Measurements from ENCODE around the gene OAT.
A peak's percentile ranks its signal among the peaks of the same experiment; 100 is the strongest.

OAT gene

GRCh38 chr10:124394583-124394982, 24.1 kb downstream of the OAT start:
- DNase-seq: no peak

DNA sequence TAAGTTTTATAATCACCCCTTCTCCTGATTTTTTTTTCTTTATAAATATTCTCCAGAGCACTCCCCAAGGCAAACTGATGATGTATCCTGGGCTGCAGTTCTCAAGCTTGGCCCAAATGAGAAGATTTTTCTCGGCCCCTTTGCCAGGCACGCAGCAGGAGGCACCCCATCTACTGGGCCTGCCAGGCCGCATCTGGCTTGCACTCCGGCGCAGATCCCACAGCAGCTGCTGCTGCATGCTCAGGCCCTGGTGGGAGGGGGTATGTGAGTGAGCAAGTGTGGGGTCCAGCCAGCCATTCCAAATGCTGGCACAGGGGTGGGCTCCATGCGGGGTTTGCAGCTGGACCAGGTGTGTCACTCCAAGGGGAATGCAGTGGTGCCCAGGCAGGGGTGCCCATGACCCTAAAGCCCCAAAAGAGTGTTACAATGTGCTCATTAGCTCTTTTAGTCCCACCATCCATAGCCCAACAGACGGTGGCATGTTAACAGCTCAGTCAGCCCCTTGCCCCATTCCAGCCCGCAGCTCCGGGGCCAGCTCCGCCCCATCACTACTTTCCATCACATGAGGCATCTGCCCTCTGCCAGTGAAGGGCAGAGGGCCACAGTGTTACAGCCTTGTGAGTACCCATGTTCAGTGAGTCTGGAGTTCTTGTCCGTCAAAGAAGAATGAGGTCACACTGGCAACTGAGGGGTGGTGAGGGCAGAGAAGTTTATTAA, 25.9 kb downstream of the OAT start:
- no peak for DNase-seq

DNA sequence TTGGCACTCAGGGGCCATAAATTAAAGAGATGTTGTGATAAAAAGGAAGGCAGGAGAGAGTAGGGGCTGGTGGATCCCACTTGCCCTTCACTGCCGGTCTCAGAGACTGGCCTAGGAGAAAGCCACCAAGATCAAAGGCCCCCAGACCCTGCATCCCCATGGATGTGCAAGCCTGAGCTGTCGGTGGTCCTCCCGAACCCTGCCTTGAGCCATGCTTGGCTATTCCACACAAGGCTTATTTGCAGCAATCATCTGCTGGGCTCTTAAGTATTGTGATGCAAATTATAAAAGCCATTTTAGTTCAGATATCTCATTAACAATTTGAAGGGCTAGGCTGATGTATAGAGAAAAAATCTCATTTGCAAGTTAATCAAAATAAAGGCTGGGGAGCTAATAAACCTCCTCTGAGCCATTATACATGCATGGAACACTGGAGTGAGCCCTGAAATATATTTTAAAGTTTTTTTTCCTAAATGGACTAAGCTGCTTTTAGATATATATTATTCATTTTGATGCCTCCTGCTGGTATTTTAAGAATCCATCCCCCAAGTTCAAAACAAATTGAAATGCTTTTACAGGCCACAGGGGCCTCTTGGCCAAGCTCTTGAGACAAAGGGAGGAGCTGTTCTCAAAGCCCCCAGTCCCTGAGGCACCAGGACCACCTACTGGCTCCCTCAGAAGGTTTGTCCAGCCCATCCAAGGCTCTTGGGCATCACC, 28.1 kb downstream of the OAT start:
- DNase-seq: no peak

DNA sequence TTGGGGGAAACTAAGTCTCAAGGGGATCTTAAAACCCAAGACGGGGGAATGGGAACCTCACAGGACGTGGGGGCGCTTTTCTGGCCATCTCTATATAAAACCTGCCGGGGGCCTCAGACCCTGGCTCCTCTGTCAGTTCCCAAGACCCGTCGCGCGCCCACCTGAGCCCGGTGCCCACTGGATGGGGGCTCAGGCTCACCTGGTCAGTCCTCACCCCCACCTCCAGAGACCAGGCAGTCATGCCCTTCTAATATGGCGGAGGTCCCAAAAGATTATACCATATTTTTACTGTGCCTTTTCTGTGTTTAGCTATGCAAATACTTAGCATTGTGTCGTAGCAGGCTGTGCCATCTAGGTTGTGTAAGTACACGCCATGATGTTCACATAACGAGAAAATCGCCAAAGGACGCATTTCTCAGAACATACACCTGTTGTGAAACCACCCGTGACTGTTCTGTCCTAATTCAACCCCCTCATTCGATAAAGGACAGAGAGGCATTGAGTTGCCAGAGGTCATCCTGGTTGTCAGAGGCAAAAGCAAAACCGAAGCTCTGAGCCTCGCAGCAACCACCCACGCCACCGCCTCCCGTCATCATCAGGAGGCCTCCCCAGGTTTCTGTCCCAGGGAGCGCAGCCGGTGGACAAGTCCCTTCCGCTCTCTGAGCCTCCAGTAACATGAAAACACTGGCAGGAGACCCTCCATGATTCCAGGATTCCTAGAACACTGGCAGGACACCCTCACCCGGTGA, 28.9 kb downstream of the OAT start:
- DNase-seq: no peak

DNA sequence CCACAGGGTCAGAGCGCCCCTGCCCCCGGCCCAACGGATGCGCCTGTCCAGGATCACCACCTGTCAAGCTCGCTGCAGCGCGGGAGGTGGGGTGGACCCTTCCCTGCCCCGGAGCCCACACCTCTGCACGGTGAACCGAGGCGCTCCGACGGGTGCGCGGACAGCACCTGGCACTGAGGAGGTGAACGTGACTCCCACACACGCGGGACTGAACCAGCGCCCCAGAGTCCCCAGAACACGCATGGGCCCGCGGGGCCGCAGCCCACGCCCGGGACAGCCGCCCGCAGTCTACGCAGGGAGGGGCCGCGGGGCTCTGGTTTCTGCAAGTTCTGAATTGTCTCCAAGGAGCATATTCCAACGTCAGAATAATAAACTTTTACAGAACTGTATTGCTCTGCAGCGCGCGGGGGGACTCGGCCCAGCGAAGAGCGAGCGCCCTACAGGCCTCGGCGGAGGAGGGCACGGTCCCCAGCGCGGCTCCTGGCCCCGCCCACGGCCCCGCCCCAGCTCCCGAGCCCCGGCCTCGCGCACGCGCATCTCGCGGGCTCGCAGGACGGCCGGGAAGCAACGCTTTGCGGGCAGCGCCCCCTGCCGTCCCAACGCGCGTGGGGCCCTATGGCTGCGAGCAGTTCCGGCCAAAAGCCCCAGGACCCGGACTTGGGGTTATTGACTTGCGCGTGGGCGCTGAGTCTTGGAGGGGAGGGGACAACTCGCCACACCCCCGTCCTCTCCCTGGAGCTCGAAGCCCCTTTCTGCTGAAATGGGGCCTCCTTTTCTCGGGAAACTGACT, 29.7 kb downstream of the OAT start:
- DNase-seq: peak; percentile 82

DNA sequence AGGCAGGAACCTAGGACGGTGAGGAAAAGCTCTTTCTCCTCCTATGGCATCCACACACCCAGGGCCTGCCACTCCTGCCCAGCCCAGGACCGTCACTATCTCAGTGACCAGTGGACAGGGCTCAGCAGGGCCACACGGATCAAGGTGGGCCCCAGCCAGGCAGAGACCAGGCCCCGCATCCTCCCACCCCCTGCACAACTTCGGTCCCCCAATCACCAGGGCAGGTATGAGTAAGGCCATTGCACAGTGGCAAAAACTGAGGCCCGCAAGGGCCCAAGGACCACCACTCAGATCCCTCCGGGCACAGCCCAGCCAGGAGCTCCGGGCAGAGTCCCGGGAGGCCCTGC, 30.3 kb downstream of the OAT start:
- DNase-seq: no peak

GRCh38 chr10:124387078-124387874, 31.4 kb downstream of the OAT start:
- DNase-seq: no peak

GRCh38 chr10:124386186-124387077, 32.3 kb downstream of the OAT start:
- no peak for DNase-seq

DNA sequence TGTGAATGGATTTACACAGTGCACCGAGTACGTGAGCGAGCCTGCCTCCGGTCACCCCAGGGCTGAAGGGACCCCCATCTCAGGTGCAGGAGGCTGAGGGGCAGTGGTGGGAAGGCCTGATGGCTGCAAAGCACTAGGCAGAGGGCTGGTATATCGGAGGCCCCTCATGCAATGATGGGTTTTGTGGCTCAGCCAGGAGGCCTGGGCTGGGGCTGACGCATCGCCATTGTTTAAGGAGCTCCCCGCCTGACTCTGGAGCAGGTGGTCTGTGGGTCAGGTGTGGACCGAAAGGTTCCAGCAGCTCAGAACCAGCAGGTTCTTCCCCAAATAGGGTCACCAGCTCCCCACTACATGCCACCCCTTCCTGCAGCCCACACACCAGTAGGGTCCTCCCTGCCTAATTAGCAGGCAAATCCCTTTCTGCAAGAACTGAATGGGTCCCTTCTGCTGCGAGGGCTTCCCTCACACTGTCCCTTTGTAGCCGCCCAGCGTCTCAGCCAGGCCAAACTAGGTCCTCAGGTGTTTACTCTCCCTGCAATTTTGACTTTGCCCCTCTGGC, 33.0 kb downstream of the OAT start:
- DNase-seq: no peak

DNA sequence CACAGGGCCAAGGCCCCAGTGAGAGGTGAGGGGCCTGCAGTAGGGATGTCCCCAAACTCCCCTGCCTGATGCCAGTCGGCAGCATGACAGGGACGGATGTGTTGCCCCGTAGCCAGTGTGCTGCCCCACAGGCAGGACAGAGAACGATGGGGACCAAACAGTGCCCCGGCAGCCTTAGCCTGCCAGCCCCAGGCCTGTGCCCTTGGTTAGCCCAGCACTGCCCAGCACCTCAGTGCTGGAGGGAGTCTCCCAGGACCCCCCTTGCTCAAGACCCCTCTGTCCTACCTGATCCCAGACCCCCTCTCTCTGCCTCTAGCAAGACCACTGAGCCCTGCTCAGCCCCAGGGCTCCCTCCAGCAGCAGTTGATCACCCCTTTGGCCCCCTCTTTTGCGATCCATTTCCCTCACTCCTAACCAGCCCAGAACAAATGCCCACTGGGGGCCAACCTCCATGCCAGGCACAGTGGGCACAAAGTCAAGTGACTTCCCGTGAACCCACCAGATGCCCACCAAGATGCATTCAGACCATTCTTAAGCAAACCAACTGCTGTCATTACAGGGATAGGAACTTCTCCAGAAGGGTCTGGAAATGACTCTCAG, 34.0 kb downstream of the OAT start:
- no peak for DNase-seq

- no peak for DNase-seq
Observed at GRCh38 chr10:124384172-124384571, 34.6 kb downstream of the OAT start.

GRCh38 chr10:124383496-124383895, 35.2 kb downstream of the OAT start:
- no peak for DNase-seq

- peak; percentile 43 for DNase-seq
Observed at GRCh38 chr10:124381011-124381611, 37.6 kb downstream of the OAT start.

- DNase-seq: no peak
Observed at GRCh38 chr10:124380256-124380995, 38.3 kb downstream of the OAT start.

DNA sequence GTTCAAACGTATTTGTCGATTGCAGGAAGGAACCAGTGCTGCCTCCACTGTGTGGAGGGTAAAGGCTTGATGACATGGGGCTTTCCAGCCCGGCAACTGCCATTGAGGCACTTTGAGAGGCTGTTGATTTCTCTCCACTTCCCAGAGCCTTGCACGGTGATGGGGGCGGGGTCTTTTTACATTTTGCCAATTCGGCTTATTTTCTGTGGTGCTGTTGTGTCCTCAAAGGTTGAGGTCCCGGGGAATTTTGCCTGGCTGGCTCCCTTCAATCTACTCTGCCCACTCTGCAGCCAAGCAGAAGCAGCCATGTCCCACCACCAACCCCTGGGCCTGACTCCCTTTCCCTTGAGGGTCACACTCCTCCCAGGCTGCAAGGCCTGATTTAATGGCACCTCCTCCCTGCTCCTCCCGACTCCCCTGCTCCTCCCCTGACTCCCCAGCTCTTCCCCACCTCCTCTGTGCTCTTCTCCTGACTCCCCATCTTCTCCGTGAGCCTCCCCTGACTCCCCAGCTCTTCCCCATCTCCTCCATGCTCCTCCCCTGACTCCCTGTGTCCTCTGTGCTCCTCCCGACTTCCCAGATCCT, 39.0 kb downstream of the OAT start:
- DNase-seq: no peak

DNA sequence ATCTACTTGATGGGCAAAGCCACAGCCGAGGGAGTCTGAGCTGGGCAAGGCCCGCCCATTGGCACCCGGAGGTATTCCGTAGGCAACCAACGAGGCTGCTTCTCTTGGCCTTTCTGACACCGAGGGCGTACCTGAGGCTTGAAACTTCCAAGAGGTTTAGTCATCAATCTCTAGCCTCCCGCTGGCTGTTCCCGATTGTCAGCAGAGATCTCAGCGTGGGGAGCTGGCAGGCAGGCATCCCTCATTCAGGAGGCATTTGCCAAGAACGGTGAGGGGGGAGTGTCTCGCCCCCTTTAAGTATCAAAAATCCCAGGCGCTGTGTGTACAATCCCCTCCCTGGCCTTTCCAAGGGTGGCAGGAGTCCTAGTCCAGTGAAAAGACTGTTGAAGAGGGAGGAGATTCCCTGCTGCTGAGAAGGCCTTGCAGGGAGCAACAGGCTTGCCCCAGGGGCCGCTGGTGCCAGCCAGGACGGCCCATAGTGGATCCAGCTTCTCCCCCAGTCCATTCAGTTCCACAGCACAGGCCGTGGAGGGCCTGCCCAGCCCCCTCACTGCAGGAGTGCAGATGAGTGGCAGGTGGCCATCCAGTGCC, 39.7 kb downstream of the OAT start:
- DNase-seq: peak; percentile 71

DNA sequence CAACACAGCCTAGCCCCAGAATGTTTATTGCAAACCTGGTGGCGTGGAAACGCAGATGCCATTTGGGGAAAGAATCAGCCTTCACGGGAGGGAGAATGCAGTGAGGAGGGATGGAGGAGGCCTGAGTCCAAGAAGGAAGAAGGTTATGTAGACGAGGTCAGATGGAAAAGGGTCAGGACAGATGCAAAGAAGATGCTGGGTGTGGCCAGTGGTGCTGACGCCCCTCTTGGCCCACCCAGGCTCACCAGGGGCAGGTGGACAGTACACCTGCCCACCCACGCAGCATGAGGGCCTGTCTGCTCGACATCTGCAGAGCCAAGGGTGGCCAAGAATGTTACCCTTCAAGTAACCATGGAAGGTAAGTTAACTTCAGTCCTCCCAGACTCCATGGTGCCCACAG, 40.5 kb downstream of the OAT start:
- no peak for DNase-seq

GRCh38 chr10:124377101-124377500, 41.6 kb downstream of the OAT start:
- no peak for DNase-seq

DNA sequence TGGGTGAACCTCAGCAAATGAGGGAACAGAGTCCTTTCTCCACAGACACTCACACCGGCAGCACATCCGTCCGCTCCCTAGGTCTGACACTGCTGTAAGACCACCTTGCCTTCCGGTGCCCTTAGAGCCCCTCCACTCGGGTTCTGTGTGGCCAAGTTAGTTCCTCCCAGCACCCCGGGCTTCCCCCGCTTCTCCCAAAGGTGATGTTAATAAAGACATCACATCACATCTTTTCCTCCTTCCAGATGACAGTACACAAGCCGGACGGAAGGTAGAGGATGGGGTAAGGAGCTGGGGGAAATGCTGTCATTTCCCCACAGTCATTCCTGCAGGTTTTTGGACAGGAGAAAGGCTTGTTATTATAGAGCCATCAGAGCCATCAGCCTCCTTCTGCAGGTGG, 42.3 kb downstream of the OAT start:
- no peak for DNase-seq
